ENCODE measurements around the gene PACSIN1. TPM values are rescaled to one million over a fixed set of nuclear protein-coding genes. Genes with fewer than 3 reads are reported as not detected.

PACSIN1 gene
- total RNA-seq, 2 donors from 2014 or later: 5.6 to 6.3 TPM

- TF ChIP-seq CTCF (IDR thresholded peaks at IDR 0.05): no peak
- H3K27me3 ChIP-seq: no peaks in the 10 kb centered on the region
- H3K4me1 ChIP-seq: no peaks in the 10 kb centered on the region
- no peak overlapping the region for H3K4me3 ChIP-seq
- DNase-seq (ENCODE audit: low spot score): no peak
- H3K9me3 ChIP-seq: no peaks in the 10 kb centered on the region
- no peaks in the 10 kb centered on the region for H3K36me3 ChIP-seq
- H3K27ac ChIP-seq: no peak overlapping the region
These were observed 27.2 kb upstream of the PACSIN1 start for GRCh38 chr6:34438705-34439104.

GRCh38 chr6:34439442-34439841 lies 26.4 kb upstream of the PACSIN1 start:
- Histone ChIP-seq H3K4me1 (no peaks in the 10 kb centered on the region), H3K27ac (no peak overlapping the region), H3K27me3 (no peaks in the 10 kb centered on the region), H3K4me3 (no peak overlapping the region), H3K36me3 (no peaks in the 10 kb centered on the region), H3K9me3 (no peaks in the 10 kb centered on the region)
- no peak for DNase-seq (ENCODE audit: low spot score)
- TF ChIP-seq CTCF (IDR thresholded peaks at IDR 0.05): no peak

GRCh38 chr6:34441526-34441925 lies 24.4 kb upstream of the PACSIN1 start:
- Histone ChIP-seq H3K9me3 (no peaks in the 10 kb centered on the region), H3K27ac (no peak overlapping the region), H3K36me3 (no peaks in the 10 kb centered on the region), H3K4me3 (no peak overlapping the region), H3K4me1 (no peaks in the 10 kb centered on the region), H3K27me3 (no peaks in the 10 kb centered on the region)
- TF ChIP-seq CTCF (IDR thresholded peaks at IDR 0.05): no peak
- DNase-seq (ENCODE audit: low spot score): no peak

- Histone ChIP-seq H3K27ac (no peak overlapping the region), H3K36me3 (no peaks in the 10 kb centered on the region), H3K9me3 (no peaks in the 10 kb centered on the region), H3K27me3 (no peaks in the 10 kb centered on the region), H3K4me1 (no peaks in the 10 kb centered on the region), H3K4me3 (no peak overlapping the region)
- no peak for TF ChIP-seq CTCF (IDR thresholded peaks at IDR 0.05)
- DNase-seq (ENCODE audit: low spot score): no peak
These were observed 20.5 kb upstream of the PACSIN1 start for GRCh38 chr6:34445313-34445860.

GRCh38 chr6:34447386-34447785 lies 18.5 kb upstream of the PACSIN1 start:
- Histone ChIP-seq H3K27me3 (no peaks in the 10 kb centered on the region), H3K27ac (no peak overlapping the region), H3K4me3 (no peak overlapping the region), H3K9me3 (no peaks in the 10 kb centered on the region), H3K4me1 (no peaks in the 10 kb centered on the region), H3K36me3 (no peaks in the 10 kb centered on the region)
- no peak for TF ChIP-seq CTCF (IDR thresholded peaks at IDR 0.05)
- no peak for DNase-seq (ENCODE audit: low spot score)

GRCh38 chr6:34447910-34448309 lies 18.0 kb upstream of the PACSIN1 start:
- no peak for TF ChIP-seq CTCF (IDR thresholded peaks at IDR 0.05)
- no peaks in the 10 kb centered on the region for H3K27me3 ChIP-seq
- H3K4me1 ChIP-seq: no peaks in the 10 kb centered on the region

More at GRCh38 chr6:34447910-34448309, 18.0 kb upstream of the PACSIN1 start:
- H3K9me3 ChIP-seq: no peaks in the 10 kb centered on the region
- DNase-seq (ENCODE audit: low spot score): no peak
- no peak overlapping the region for H3K4me3 ChIP-seq
- no peaks in the 10 kb centered on the region for H3K36me3 ChIP-seq
- H3K27ac ChIP-seq: no peak overlapping the region
